Prostate gland (tissue), 2 donors: ENCODE data around the gene TOM1L2.

Experiments
- POLR2A ChIP-seq: fragments of 450-650 bp; IDR thresholded peaks from one replicate; pipeline ENCODE4 v1.6.1; 2016; ENCODE audit warnings: antibody characterized with exemption, mild to moderate bottlenecking
- POLR2AphosphoS5 ChIP-seq: sonication (generic); formaldehyde crosslinking; IDR thresholded peaks from one replicate; pipeline ENCODE4 v1.6.1; 2017; ENCODE audit warnings: antibody characterized with exemption
- TF ChIP-seq, protein P1 (sequence below), 4 experiments: fragments of 200-600 bp in 2 of 4; fragments of 450-650 bp in 2 of 4; sonication (generic) in 2 of 4; IDR thresholded peaks; 1 replicate in 3 of 4; 2 replicates in 1 of 4; pipeline ENCODE4 v1.5.1; 2016 to 2019; ENCODE audit warnings: antibody characterized with exemption in 4 of 4, mild to moderate bottlenecking in 2 of 4, moderate library complexity in 2 of 4

DNA sequence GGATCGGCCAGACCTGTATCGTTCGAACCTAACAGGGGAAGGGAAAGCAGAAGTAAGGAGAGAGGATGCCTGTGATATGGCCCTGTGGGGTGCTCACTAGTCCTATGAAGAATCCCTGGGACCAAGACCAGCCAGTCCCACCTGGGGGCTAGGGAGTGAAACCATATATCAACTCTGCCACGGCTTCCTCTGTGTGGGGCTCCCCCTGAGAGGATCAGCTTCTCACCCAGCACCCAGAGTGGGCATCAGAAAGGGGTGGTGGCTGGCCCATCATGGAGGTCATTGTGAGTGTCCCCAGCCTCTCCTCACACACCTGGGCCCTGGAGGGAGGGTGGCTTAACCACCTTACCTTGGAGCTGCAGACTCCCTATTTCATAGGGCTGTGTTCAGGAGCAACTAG, 105.3 kb downstream of the TOM1L2 start:
- TF ChIP-seq, protein P1, sequence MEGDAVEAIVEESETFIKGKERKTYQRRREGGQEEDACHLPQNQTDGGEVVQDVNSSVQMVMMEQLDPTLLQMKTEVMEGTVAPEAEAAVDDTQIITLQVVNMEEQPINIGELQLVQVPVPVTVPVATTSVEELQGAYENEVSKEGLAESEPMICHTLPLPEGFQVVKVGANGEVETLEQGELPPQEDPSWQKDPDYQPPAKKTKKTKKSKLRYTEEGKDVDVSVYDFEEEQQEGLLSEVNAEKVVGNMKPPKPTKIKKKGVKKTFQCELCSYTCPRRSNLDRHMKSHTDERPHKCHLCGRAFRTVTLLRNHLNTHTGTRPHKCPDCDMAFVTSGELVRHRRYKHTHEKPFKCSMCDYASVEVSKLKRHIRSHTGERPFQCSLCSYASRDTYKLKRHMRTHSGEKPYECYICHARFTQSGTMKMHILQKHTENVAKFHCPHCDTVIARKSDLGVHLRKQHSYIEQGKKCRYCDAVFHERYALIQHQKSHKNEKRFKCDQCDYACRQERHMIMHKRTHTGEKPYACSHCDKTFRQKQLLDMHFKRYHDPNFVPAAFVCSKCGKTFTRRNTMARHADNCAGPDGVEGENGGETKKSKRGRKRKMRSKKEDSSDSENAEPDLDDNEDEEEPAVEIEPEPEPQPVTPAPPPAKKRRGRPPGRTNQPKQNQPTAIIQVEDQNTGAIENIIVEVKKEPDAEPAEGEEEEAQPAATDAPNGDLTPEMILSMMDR (IDR thresholded peaks at IDR 0.05): no peak
- TF ChIP-seq POLR2AphosphoS5: no peak
- no peak for TF ChIP-seq POLR2A
